Neural progenitor cell (in vitro differentiated cells): Measurements from ENCODE around the gene RIC1.

ENCODE experiments used
- EZH2 ChIP-seq: fragments of 200-600 bp; sonication (generic); IDR thresholded peaks from 2 replicates; pipeline ENCODE4 v1.6.1; 2017; ENCODE audit warnings: antibody characterized with exemption, mild to moderate bottlenecking, moderate library complexity
- EZH2phosphoT487 ChIP-seq: fragments of 200-600 bp; sonication (generic); IDR thresholded peaks from 2 replicates; pipeline ENCODE4 v1.6.1; 2017; ENCODE audit warnings: antibody characterized with exemption
- TF ChIP-seq, protein P1 (sequence below): fragments of 200-600 bp; sonication (generic); IDR thresholded peaks from 2 replicates; pipeline ENCODE4 v1.5.1; 2017; ENCODE audit warnings: antibody characterized with exemption, mild to moderate bottlenecking

DNA sequence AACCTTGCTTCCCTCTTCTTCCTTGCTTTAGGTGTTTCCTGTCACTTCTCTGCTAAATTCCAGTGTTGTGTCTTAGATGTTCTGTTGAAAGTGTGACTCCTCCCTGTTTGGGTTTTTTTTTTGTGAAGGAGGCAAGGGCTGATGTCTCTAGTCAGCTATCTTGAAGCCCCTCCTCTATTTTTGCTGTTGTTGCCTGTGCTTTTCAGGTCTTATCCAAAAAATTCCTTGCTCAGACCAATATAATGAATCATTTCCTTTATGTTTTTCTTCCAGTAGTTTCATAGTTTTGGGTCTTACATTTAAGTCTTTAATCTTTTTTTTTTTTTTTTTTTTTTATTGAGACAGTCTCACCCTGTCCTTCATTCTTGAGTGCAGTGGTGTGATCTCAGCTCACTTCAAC is 22.3 kb downstream of the RIC1 start:
- TF ChIP-seq, protein P1, sequence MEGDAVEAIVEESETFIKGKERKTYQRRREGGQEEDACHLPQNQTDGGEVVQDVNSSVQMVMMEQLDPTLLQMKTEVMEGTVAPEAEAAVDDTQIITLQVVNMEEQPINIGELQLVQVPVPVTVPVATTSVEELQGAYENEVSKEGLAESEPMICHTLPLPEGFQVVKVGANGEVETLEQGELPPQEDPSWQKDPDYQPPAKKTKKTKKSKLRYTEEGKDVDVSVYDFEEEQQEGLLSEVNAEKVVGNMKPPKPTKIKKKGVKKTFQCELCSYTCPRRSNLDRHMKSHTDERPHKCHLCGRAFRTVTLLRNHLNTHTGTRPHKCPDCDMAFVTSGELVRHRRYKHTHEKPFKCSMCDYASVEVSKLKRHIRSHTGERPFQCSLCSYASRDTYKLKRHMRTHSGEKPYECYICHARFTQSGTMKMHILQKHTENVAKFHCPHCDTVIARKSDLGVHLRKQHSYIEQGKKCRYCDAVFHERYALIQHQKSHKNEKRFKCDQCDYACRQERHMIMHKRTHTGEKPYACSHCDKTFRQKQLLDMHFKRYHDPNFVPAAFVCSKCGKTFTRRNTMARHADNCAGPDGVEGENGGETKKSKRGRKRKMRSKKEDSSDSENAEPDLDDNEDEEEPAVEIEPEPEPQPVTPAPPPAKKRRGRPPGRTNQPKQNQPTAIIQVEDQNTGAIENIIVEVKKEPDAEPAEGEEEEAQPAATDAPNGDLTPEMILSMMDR, result no peak
- TF ChIP-seq EZH2phosphoT487 (no peak), EZH2 (no peak)
